Measurements from ENCODE around the gene ACTN4. TPM values are rescaled to one million over a fixed set of nuclear protein-coding genes. Genes with fewer than 3 reads are reported as not detected.

ACTN4 gene
- total RNA-seq, 1 donor = 280 TPM

- H3K4me3 ChIP-seq (ENCODE audit: low read depth, low read length) = no peak overlapping the region
- DNase-seq (ENCODE audit: low read depth) = no peak
- TF ChIP-seq CTCF (IDR thresholded peaks at IDR 0.05; ENCODE audit: insufficient read depth, low read length) = no peak
Measured at GRCh38 chr19:38731654-38732301, 84.3 kb downstream of the ACTN4 start.

GRCh38 chr19:38733241-38733492 lies 85.7 kb downstream of the ACTN4 start:
- no peak for DNase-seq (ENCODE audit: low read depth)
- TF ChIP-seq CTCF (IDR thresholded peaks at IDR 0.05; ENCODE audit: insufficient read depth, low read length) = no peak
- H3K4me3 ChIP-seq (ENCODE audit: low read depth, low read length) = no peak overlapping the region

GRCh38 chr19:38733493-38734175 lies 86.2 kb downstream of the ACTN4 start:
- TF ChIP-seq CTCF (IDR thresholded peaks at IDR 0.05; ENCODE audit: insufficient read depth, low read length) = no peak
- H3K4me3 ChIP-seq (ENCODE audit: low read depth, low read length) = no peak overlapping the region
- no peak for DNase-seq (ENCODE audit: low read depth)

GRCh38 chr19:38734176-38734425 lies 86.7 kb downstream of the ACTN4 start:
- no peak overlapping the region for H3K4me3 ChIP-seq (ENCODE audit: low read depth, low read length)
- no peak for DNase-seq (ENCODE audit: low read depth)
- no peak for TF ChIP-seq CTCF (IDR thresholded peaks at IDR 0.05; ENCODE audit: insufficient read depth, low read length)

GRCh38 chr19:38734426-38735256 lies 87.2 kb downstream of the ACTN4 start:
- H3K4me3 ChIP-seq (ENCODE audit: low read depth, low read length) = no peak overlapping the region
- TF ChIP-seq CTCF (IDR thresholded peaks at IDR 0.05; ENCODE audit: insufficient read depth, low read length) = no peak
- no peak for DNase-seq (ENCODE audit: low read depth)

GRCh38 chr19:38735257-38735686 lies 87.8 kb downstream of the ACTN4 start:
- TF ChIP-seq CTCF (IDR thresholded peaks at IDR 0.05; ENCODE audit: insufficient read depth, low read length) = no peak
- DNase-seq (ENCODE audit: low read depth) = no peak
- no peak overlapping the region for H3K4me3 ChIP-seq (ENCODE audit: low read depth, low read length)

Data from fibroblast of the aortic adventitia (primary cell).